Measurements from ENCODE around the gene FCHSD2.
"Not testable (repeated sequence)": the region's sequence is repeated elsewhere in the genome, so short reads cannot be mapped to it uniquely, and the experiment has no call there.

- TF ChIP-seq, protein P1, sequence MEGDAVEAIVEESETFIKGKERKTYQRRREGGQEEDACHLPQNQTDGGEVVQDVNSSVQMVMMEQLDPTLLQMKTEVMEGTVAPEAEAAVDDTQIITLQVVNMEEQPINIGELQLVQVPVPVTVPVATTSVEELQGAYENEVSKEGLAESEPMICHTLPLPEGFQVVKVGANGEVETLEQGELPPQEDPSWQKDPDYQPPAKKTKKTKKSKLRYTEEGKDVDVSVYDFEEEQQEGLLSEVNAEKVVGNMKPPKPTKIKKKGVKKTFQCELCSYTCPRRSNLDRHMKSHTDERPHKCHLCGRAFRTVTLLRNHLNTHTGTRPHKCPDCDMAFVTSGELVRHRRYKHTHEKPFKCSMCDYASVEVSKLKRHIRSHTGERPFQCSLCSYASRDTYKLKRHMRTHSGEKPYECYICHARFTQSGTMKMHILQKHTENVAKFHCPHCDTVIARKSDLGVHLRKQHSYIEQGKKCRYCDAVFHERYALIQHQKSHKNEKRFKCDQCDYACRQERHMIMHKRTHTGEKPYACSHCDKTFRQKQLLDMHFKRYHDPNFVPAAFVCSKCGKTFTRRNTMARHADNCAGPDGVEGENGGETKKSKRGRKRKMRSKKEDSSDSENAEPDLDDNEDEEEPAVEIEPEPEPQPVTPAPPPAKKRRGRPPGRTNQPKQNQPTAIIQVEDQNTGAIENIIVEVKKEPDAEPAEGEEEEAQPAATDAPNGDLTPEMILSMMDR (IDR thresholded peaks at IDR 0.05), result not testable (repeated sequence)
- TF ChIP-seq EZH2 (IDR thresholded peaks at IDR 0.05), result not testable (repeated sequence)
These were observed 232.3 kb downstream of the FCHSD2 start for GRCh38 chr11:72909558-72910388.
